Measurements from ENCODE around the gene VWCE.
"Not testable (repeated sequence)": the region's sequence is repeated elsewhere in the genome, so short reads cannot be mapped to it uniquely, and the experiment has no call there.

Gene VWCE

DNA sequence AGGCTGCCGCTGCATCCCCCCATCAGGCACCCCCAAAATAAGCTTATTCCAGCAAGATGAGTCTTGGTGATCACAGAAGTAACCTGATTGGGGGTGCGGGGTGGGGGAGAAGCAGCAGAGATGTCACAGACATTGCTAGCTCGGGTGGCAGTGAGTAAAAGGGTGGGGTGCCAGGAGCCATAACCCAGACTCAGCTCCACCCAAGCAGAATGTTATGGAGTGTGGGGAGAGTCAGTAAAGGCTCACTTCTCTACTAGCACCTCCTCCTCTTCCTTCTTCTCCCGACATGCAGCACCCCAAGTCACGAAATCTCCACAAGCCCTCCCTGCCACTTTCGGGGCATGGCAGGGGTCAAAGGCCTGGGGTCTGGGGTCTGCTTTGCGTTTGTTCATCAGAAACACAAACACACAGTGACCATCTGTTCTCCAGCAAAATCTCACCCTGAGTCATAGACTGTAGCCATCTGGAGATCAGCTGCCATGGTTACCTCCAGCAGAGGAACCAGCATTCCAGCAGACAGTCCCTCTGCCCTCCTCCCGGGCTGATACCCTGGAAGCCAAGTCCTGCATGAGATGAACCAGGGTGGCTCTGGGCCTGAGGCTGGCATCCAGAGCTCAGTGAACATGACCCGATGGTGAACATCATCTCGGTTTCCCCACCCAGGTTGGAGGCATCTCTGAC is 68.5 kb downstream of the VWCE start:
- H3K9me3 ChIP-seq (ENCODE audit: insufficient read depth, low read depth, low read length); H3K4me1 ChIP-seq (ENCODE audit: insufficient read depth, low read length, poor library complexity, severe bottlenecking); H3K9me2 ChIP-seq (replicated peaks; ENCODE audit: low read depth, low read length); H3K36me3 ChIP-seq (ENCODE audit: insufficient read depth, low read length); H3K4me2 ChIP-seq (ENCODE audit: low read depth, low read length, poor library complexity, severe bottlenecking); H2AFZ ChIP-seq (ENCODE audit: low read length); H4K20me1 ChIP-seq (ENCODE audit: insufficient read depth, low read length, poor library complexity, severe bottlenecking); H3F3A ChIP-seq (ENCODE audit: low read depth); H3K79me2 ChIP-seq (ENCODE audit: insufficient read depth, low read length); H3K27me3 ChIP-seq (ENCODE audit: insufficient read depth, low read length, poor library complexity, severe bottlenecking); H3K4me3 ChIP-seq (ENCODE audit: low read length, poor library complexity, severe bottlenecking); H3K9ac ChIP-seq (ENCODE audit: low read depth, low read length, poor library complexity, severe bottlenecking): not testable (repeated sequence)

DNA sequence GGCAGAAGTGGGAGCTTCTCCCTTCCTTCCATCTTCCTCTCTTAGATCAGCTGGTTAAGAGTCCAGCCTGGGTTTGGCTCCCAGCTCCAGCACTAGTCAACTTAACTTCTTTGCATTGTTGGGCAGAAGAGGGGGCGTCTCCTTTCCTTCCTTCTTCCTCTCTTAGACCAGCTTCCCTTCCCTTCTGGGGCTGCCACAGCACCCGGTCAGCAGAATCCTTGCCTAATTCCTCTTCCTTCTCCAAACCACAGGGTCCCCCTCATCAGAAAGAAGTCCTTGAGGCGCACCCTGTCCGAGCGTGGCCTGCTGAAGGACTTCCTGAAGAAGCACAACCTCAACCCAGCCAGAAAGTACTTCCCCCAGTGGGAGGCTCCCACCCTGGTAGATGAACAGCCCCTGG is 72.4 kb downstream of the VWCE start:
- H3K36me3 ChIP-seq (ENCODE audit: insufficient read depth, low read length); H3K9me3 ChIP-seq (ENCODE audit: insufficient read depth, low read depth, low read length); H3K4me2 ChIP-seq (ENCODE audit: low read depth, low read length, poor library complexity, severe bottlenecking); H3K79me2 ChIP-seq (ENCODE audit: insufficient read depth, low read length); H2AFZ ChIP-seq (ENCODE audit: low read length); H3K4me1 ChIP-seq (ENCODE audit: insufficient read depth, low read length, poor library complexity, severe bottlenecking); H3K9ac ChIP-seq (ENCODE audit: low read depth, low read length, poor library complexity, severe bottlenecking); H4K20me1 ChIP-seq (ENCODE audit: insufficient read depth, low read length, poor library complexity, severe bottlenecking); H3K27me3 ChIP-seq (ENCODE audit: insufficient read depth, low read length, poor library complexity, severe bottlenecking); H3K4me3 ChIP-seq (ENCODE audit: low read length, poor library complexity, severe bottlenecking); H3F3A ChIP-seq (ENCODE audit: low read depth); H3K9me2 ChIP-seq (replicated peaks; ENCODE audit: low read depth, low read length): not testable (repeated sequence)

DNA sequence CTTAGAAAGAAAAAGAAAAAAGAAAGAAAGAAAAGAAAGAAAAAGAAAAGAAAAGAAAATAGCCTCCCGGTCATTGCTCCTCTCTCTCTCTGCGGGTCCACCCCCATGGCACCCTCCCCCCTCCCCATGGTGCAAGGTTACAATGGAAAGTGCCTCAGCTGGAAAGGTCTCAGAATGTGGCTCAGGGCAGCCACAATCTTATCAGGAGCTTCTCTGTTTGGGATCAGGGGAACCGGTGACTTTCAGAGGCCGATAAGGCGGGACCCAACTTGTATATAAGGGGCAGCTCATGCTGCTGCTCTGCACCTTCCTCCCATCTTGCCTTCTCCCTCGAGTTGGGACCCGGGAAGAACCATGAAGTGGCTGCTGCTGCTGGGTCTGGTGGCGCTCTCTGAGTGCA is 73.1 kb downstream of the VWCE start, which contains the start of gene PGA4:
Gene PGA4, plus strand, starts transcription at position 301 of the 400 bp plus-strand sequence. Its CDS starts 54 bp downstream, at position 355.
- H3K79me2 ChIP-seq (ENCODE audit: insufficient read depth, low read length); H3F3A ChIP-seq (ENCODE audit: low read depth); H2AFZ ChIP-seq (ENCODE audit: low read length); H3K4me1 ChIP-seq (ENCODE audit: insufficient read depth, low read length, poor library complexity, severe bottlenecking); H3K4me3 ChIP-seq (ENCODE audit: low read length, poor library complexity, severe bottlenecking); H3K4me2 ChIP-seq (ENCODE audit: low read depth, low read length, poor library complexity, severe bottlenecking); H3K9me2 ChIP-seq (replicated peaks; ENCODE audit: low read depth, low read length); H3K9me3 ChIP-seq (ENCODE audit: insufficient read depth, low read depth, low read length); H3K36me3 ChIP-seq (ENCODE audit: insufficient read depth, low read length); H3K9ac ChIP-seq (ENCODE audit: low read depth, low read length, poor library complexity, severe bottlenecking); H4K20me1 ChIP-seq (ENCODE audit: insufficient read depth, low read length, poor library complexity, severe bottlenecking); H3K27me3 ChIP-seq (ENCODE audit: insufficient read depth, low read length, poor library complexity, severe bottlenecking): not testable (repeated sequence)

DNA sequence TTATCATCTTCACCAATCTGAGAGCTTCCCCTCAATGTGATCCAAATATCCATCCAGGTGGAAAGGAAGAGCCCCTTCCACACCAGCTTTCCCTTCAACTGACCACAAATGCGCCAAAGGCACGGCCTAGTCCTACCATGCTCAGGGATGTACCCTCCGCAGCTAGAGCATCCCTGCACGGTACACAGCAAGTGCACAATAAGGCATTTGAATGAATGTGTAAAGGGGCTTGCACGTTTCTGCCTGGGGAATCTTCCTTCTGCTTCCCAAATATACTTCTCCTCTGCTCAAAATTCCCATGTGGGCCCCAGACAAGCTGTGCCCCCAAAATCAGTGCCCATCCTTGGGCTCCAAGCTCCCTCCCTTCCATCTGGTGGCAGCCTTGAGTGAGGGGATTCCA is 76.1 kb downstream of the VWCE start:
- H3K27me3 ChIP-seq (ENCODE audit: insufficient read depth, low read length, poor library complexity, severe bottlenecking); H3K9me3 ChIP-seq (ENCODE audit: insufficient read depth, low read depth, low read length); H3K4me3 ChIP-seq (ENCODE audit: low read length, poor library complexity, severe bottlenecking); H4K20me1 ChIP-seq (ENCODE audit: insufficient read depth, low read length, poor library complexity, severe bottlenecking); H3K36me3 ChIP-seq (ENCODE audit: insufficient read depth, low read length); H3K4me2 ChIP-seq (ENCODE audit: low read depth, low read length, poor library complexity, severe bottlenecking); H3K9ac ChIP-seq (ENCODE audit: low read depth, low read length, poor library complexity, severe bottlenecking); H3K9me2 ChIP-seq (replicated peaks; ENCODE audit: low read depth, low read length); H3K79me2 ChIP-seq (ENCODE audit: insufficient read depth, low read length); H3F3A ChIP-seq (ENCODE audit: low read depth); H2AFZ ChIP-seq (ENCODE audit: low read length); H3K4me1 ChIP-seq (ENCODE audit: insufficient read depth, low read length, poor library complexity, severe bottlenecking): not testable (repeated sequence)

DNA sequence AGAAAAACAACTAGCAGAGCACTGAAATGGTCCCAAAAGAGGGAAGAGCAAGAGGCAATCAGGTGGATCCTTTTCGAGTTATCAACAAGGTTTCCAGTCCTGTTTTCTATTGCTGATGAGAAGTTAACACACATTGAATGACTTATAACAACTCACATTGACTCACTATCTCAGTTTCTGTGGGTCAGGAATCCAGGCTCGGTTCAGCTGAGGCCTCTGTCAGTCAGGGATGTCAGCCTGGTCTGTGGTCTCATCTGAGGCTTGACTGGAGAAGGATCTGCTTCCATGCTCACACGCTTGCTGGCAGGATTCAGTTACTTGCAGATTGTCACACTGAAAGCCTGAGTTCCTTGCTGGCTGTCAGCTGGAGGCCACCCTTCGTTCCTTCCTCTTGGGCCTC is 76.8 kb downstream of the VWCE start:
- not testable (repeated sequence) for H3K9ac ChIP-seq (ENCODE audit: low read depth, low read length, poor library complexity, severe bottlenecking); H4K20me1 ChIP-seq (ENCODE audit: insufficient read depth, low read length, poor library complexity, severe bottlenecking); H3F3A ChIP-seq (ENCODE audit: low read depth); H3K79me2 ChIP-seq (ENCODE audit: insufficient read depth, low read length); H3K4me1 ChIP-seq (ENCODE audit: insufficient read depth, low read length, poor library complexity, severe bottlenecking); H3K9me2 ChIP-seq (replicated peaks; ENCODE audit: low read depth, low read length); H2AFZ ChIP-seq (ENCODE audit: low read length); H3K36me3 ChIP-seq (ENCODE audit: insufficient read depth, low read length); H3K27me3 ChIP-seq (ENCODE audit: insufficient read depth, low read length, poor library complexity, severe bottlenecking); H3K4me3 ChIP-seq (ENCODE audit: low read length, poor library complexity, severe bottlenecking); H3K9me3 ChIP-seq (ENCODE audit: insufficient read depth, low read depth, low read length); H3K4me2 ChIP-seq (ENCODE audit: low read depth, low read length, poor library complexity, severe bottlenecking)

DNA sequence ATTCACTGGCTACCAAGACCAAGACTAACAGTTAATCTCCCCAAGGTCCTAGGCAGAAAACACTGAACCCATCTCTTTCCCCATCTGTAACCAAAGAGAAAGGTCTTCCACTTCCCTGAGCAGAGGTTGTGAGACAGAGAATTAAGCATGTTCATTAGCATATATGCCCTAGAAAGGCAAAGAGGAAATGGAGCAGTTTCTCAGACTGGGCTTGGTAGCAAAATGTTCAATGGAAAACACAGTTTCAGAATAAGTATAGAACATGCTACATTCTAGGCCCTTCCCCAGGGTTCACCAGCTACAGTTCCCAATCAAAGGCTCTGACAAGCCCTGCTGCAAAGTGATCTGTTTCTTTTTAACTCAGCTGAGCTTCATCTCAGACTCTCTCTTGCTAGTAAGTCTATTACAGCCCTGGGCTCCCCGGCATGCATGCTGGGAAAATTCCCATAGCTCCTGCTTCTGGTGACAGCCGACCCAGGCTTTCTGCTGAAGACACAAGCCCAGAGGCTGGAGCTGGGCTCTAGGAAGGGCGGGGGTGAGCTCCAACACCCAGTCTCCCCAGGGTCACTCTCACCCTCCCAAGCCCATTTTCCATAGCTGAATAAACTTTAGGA is 81.3 kb downstream of the VWCE start:
- not testable (repeated sequence) for H3F3A ChIP-seq (ENCODE audit: low read depth); H3K4me1 ChIP-seq (ENCODE audit: insufficient read depth, low read length, poor library complexity, severe bottlenecking); H3K9me3 ChIP-seq (ENCODE audit: insufficient read depth, low read depth, low read length); H3K79me2 ChIP-seq (ENCODE audit: insufficient read depth, low read length); H4K20me1 ChIP-seq (ENCODE audit: insufficient read depth, low read length, poor library complexity, severe bottlenecking); H3K36me3 ChIP-seq (ENCODE audit: insufficient read depth, low read length); H3K4me2 ChIP-seq (ENCODE audit: low read depth, low read length, poor library complexity, severe bottlenecking); H3K9ac ChIP-seq (ENCODE audit: low read depth, low read length, poor library complexity, severe bottlenecking); H3K4me3 ChIP-seq (ENCODE audit: low read length, poor library complexity, severe bottlenecking); H2AFZ ChIP-seq (ENCODE audit: low read length); H3K27me3 ChIP-seq (ENCODE audit: insufficient read depth, low read length, poor library complexity, severe bottlenecking); H3K9me2 ChIP-seq (replicated peaks; ENCODE audit: low read depth, low read length)

DNA sequence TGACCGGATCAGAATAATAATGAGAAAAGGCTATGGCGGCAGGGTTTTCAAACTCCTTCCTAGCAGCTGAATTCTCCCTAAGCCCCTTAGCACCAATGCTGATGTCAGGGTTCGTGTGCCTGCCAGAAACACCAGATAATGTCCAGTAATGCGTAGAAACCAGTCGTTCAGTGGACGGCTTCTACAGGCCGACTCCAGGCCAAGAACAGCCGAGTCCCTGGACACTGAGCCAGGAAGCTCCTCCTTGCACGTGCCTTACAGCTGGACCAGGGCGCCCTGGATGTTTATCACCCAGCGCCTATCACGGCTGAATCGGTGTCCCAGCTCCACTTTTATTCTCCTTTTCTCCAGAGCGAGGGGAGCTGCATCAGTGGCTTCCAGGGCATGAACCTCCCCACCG is 82.9 kb downstream of the VWCE start:
- not testable (repeated sequence) for H3F3A ChIP-seq (ENCODE audit: low read depth); H3K79me2 ChIP-seq (ENCODE audit: insufficient read depth, low read length); H2AFZ ChIP-seq (ENCODE audit: low read length); H3K4me2 ChIP-seq (ENCODE audit: low read depth, low read length, poor library complexity, severe bottlenecking); H4K20me1 ChIP-seq (ENCODE audit: insufficient read depth, low read length, poor library complexity, severe bottlenecking); H3K4me1 ChIP-seq (ENCODE audit: insufficient read depth, low read length, poor library complexity, severe bottlenecking); H3K27me3 ChIP-seq (ENCODE audit: insufficient read depth, low read length, poor library complexity, severe bottlenecking); H3K9me2 ChIP-seq (replicated peaks; ENCODE audit: low read depth, low read length); H3K36me3 ChIP-seq (ENCODE audit: insufficient read depth, low read length); H3K9ac ChIP-seq (ENCODE audit: low read depth, low read length, poor library complexity, severe bottlenecking); H3K4me3 ChIP-seq (ENCODE audit: low read length, poor library complexity, severe bottlenecking); H3K9me3 ChIP-seq (ENCODE audit: insufficient read depth, low read depth, low read length)
